GM23338 (cell line): ENCODE results near the gene CRYZL1. TPM values are rescaled to one million over a fixed set of nuclear protein-coding genes. Genes with fewer than 3 reads are reported as not detected.

Experiments
- ATAC-seq: fragments of 200-7000 bp; cut with Tn5 transposase; 3 replicates; pipeline ENCODE4 v1.9.1; 2020
- DNase-seq: peaks from one replicate; pipeline ENCODE4 v3.0.0-alpha.2; 2015; ENCODE audit warnings: low spot score
- H2AFZ ChIP-seq: fragments of 200-600 bp; sonication (generic); 2 replicates; pipeline ENCODE4 v1.8.0; 2016; ENCODE audit warnings: antibody characterized with exemption, mild to moderate bottlenecking, moderate library complexity
- H3F3A ChIP-seq: fragments of 200-600 bp; sonication (generic); replicated peaks from 2 replicates; pipeline ENCODE4 v1.8.0; 2017; ENCODE audit warnings: antibody characterized with exemption, mixed run types, low read depth
- H3K27ac ChIP-seq: fragments of 200-600 bp; sonication (generic); 2 replicates; pipeline ENCODE4 v1.6.1; 2016; ENCODE audit warnings: low read depth
- H3K27me3 ChIP-seq: fragments of 200-600 bp; sonication (generic); 2 replicates; pipeline ENCODE4 v1.8.0; 2016; ENCODE audit warnings: mild to moderate bottlenecking, mixed run types, moderate library complexity; ENCODE audit not compliant: insufficient read depth
- H3K36me3 ChIP-seq: fragments of 200-600 bp; sonication (generic); 2 replicates; pipeline ENCODE4 v1.8.0; 2016; ENCODE audit warnings: mild to moderate bottlenecking; ENCODE audit not compliant: insufficient read depth
- H3K4me1 ChIP-seq: fragments of 200-600 bp; sonication (generic); 2 replicates; pipeline ENCODE4 v1.8.0; 2016; ENCODE audit warnings: mild to moderate bottlenecking, moderate library complexity; ENCODE audit not compliant: insufficient read depth
- H3K4me2 ChIP-seq: fragments of 200-600 bp; sonication (generic); 2 replicates; pipeline ENCODE4 v1.7.1; 2017; ENCODE audit warnings: mixed run types
- H3K4me3 ChIP-seq: fragments of 200-600 bp; sonication (generic); 2 replicates; pipeline ENCODE4 v1.6.1; 2016; ENCODE audit warnings: mixed run types
- H3K79me2 ChIP-seq: fragments of 200-600 bp; sonication (generic); replicated peaks from 2 replicates; pipeline ENCODE4 v1.8.0; 2017; ENCODE audit warnings: mild to moderate bottlenecking; ENCODE audit not compliant: insufficient read depth
- H3K9me2 ChIP-seq: fragments of 200-600 bp; sonication (generic); 2 replicates; pipeline ENCODE4 v1.8.0; 2017; ENCODE audit not compliant: insufficient read depth
- H4K20me1 ChIP-seq: fragments of 200-600 bp; sonication (generic); replicated peaks from 2 replicates; pipeline ENCODE4 v1.8.0; 2017; ENCODE audit warnings: mild to moderate bottlenecking; ENCODE audit not compliant: insufficient read depth
- H3K27ac Mint-ChIP-seq: 2 replicates; pipeline ENCODE4 v1.8.0; 2020; ENCODE audit warnings: inconsistent platforms, mild to moderate bottlenecking, moderate library complexity, mixed read lengths
- H3K27me3 Mint-ChIP-seq: 3 replicates; pipeline ENCODE4 v1.8.0; 2022; ENCODE audit warnings: low read depth, mild to moderate bottlenecking, moderate library complexity, mixed read lengths, inconsistent platforms; ENCODE audit not compliant: insufficient read depth, poor library complexity
- H3K36me3 Mint-ChIP-seq: 3 replicates; pipeline ENCODE4 v1.8.0; 2021; ENCODE audit warnings: low read depth, mild to moderate bottlenecking, inconsistent platforms, moderate library complexity, mixed read lengths
- H3K4me1 Mint-ChIP-seq: 3 replicates; pipeline ENCODE4 v1.8.0; 2020; ENCODE audit warnings: mild to moderate bottlenecking, inconsistent platforms, mixed read lengths
- H3K4me3 Mint-ChIP-seq: 3 replicates; pipeline ENCODE4 v1.8.0; 2021; ENCODE audit warnings: moderate library complexity, mild to moderate bottlenecking, inconsistent platforms, mixed read lengths
- H3K9me3 Mint-ChIP-seq: 3 replicates; pipeline ENCODE4 v1.8.0; 2020; ENCODE audit warnings: moderate library complexity, mild to moderate bottlenecking, inconsistent platforms, mixed read lengths
- CREB1 ChIP-seq: fragments of 250-450 bp; sonication (Bioruptor Pico); IDR thresholded peaks from 2 replicates; pipeline ENCODE4 v1.5.0; 2020; ENCODE audit warnings: low read depth, mild to moderate bottlenecking, moderate library complexity
- EZH2phosphoT487 ChIP-seq: fragments of 200-600 bp; sonication (generic); IDR thresholded peaks from one replicate; pipeline ENCODE4 v1.8.1; 2018; ENCODE audit warnings: antibody characterized with exemption; ENCODE audit not compliant: unreplicated experiment
- JUNB ChIP-seq: IDR thresholded peaks from one replicate; pipeline ENCODE4 v1.6.1; 2016; ENCODE audit warnings: antibody characterized with exemption; ENCODE audit not compliant: unreplicated experiment
- POLR2AphosphoS5 ChIP-seq: IDR thresholded peaks from 2 replicates; pipeline ENCODE4 v1.6.1; 2016; ENCODE audit warnings: antibody characterized with exemption, low read depth
- STAT1 ChIP-seq: IDR thresholded peaks from one replicate; pipeline ENCODE4 v1.6.1; 2016; ENCODE audit warnings: antibody characterized with exemption; ENCODE audit not compliant: unreplicated experiment
- ZNF114 ChIP-seq: fragments of 250-450 bp; sonication (Bioruptor Pico); IDR thresholded peaks from 2 replicates; pipeline ENCODE4 v1.5.0; 2020; ENCODE audit warnings: mild to moderate bottlenecking, moderate library complexity
- polyA plus RNA-seq: library from polyadenylated mRNA; unstranded; fragments of >200 nt; fragmentation: Nextera tagmentation; extraction: Ambion mirVana; gene quantifications from 2 replicates; pipeline ENCODE4 v1.2.1, GENCODE V29; 2016
- total RNA-seq: library from RNA; depleted of rRNA; stranded (reverse); fragments of >200 nt; shearing (Covaris generic); gene quantifications from 2 replicates; pipeline ENCODE4 v1.2.3, GENCODE V29; 2014
- TF ChIP-seq, protein P1 (sequence below): IDR thresholded peaks from 2 replicates; pipeline ENCODE4 v1.6.1; 2016; ENCODE audit warnings: antibody characterized with exemption
- TF ChIP-seq, protein P2 (sequence below): IDR thresholded peaks from one replicate; pipeline ENCODE4 v1.6.1; 2018; ENCODE audit warnings: antibody characterized with exemption; ENCODE audit not compliant: unreplicated experiment

Gene CRYZL1
- total and polyA plus RNA-seq, 2 experiments from 2014 or later: 23.8 to 40.5 TPM

DNA sequence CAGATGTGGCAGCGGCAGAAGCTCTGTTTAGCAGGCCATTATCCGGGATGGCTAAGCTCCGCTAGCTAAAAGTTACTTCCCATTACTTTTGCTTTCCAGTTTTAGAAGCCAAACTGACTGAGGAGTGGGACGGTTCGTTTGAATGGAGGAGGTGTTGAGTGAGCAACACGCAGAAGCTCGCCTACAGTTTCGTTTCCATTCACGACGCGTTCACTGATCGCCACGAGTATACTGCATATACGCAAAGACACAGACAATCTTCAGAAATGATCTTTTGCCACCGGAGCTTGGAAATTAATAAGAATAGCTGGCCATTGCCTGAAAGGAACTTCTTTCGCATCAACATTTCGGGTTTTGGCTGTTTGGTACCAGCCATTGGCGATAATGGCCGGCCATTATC, 84.1 kb downstream of the CRYZL1 start:
- TF ChIP-seq, protein P1, sequence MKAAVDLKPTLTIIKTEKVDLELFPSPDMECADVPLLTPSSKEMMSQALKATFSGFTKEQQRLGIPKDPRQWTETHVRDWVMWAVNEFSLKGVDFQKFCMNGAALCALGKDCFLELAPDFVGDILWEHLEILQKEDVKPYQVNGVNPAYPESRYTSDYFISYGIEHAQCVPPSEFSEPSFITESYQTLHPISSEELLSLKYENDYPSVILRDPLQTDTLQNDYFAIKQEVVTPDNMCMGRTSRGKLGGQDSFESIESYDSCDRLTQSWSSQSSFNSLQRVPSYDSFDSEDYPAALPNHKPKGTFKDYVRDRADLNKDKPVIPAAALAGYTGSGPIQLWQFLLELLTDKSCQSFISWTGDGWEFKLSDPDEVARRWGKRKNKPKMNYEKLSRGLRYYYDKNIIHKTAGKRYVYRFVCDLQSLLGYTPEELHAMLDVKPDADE: no peak
- TF ChIP-seq CREB1 (CRISPR knock-in tag) (no peak), JUNB (no peak)
- TF ChIP-seq, protein P2, sequence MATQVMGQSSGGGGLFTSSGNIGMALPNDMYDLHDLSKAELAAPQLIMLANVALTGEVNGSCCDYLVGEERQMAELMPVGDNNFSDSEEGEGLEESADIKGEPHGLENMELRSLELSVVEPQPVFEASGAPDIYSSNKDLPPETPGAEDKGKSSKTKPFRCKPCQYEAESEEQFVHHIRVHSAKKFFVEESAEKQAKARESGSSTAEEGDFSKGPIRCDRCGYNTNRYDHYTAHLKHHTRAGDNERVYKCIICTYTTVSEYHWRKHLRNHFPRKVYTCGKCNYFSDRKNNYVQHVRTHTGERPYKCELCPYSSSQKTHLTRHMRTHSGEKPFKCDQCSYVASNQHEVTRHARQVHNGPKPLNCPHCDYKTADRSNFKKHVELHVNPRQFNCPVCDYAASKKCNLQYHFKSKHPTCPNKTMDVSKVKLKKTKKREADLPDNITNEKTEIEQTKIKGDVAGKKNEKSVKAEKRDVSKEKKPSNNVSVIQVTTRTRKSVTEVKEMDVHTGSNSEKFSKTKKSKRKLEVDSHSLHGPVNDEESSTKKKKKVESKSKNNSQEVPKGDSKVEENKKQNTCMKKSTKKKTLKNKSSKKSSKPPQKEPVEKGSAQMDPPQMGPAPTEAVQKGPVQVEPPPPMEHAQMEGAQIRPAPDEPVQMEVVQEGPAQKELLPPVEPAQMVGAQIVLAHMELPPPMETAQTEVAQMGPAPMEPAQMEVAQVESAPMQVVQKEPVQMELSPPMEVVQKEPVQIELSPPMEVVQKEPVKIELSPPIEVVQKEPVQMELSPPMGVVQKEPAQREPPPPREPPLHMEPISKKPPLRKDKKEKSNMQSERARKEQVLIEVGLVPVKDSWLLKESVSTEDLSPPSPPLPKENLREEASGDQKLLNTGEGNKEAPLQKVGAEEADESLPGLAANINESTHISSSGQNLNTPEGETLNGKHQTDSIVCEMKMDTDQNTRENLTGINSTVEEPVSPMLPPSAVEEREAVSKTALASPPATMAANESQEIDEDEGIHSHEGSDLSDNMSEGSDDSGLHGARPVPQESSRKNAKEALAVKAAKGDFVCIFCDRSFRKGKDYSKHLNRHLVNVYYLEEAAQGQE: no peak
- H3K27ac Mint-ChIP-seq: no peak overlapping the region
- H3K9me3 Mint-ChIP-seq: no peaks in the 10 kb centered on the region
- no peak overlapping the region for H3K27ac ChIP-seq
- H3K4me1 ChIP-seq: no peaks in the 10 kb centered on the region
- no peaks in the 10 kb centered on the region for H3K27me3 Mint-ChIP-seq
- H3K4me3 Mint-ChIP-seq: no peak overlapping the region
- H3K4me3 ChIP-seq: no peak overlapping the region
- H3K4me1 Mint-ChIP-seq: no peaks in the 10 kb centered on the region; the same call in 2 of the 3 replicates
- H3K79me2 ChIP-seq: peaks cover 91% of the 10 kb centered on the region
- no peak overlapping the region for H3K4me2 ChIP-seq
- H3K27me3 ChIP-seq: no peaks in the 10 kb centered on the region
- H3K36me3 Mint-ChIP-seq: peaks cover 93% of the 10 kb centered on the region
- H2AFZ ChIP-seq: no peak overlapping the region
- DNase-seq (no peak), ATAC-seq (no peak)
- peaks cover 89% of the 10 kb centered on the region for H3K36me3 ChIP-seq
- H3K9me2 ChIP-seq: no peaks in the 10 kb centered on the region
- peaks cover 61% of the 10 kb centered on the region for H4K20me1 ChIP-seq
- peaks cover 5% of the 10 kb centered on the region; the same call in 1 of the 2 replicates for H3F3A ChIP-seq

- H4K20me1 ChIP-seq: peaks cover 60% of the 10 kb centered on the region
- no peak overlapping the region for H3K27ac Mint-ChIP-seq
- no peak for TF ChIP-seq POLR2AphosphoS5
- TF ChIP-seq STAT1: no peak
- TF ChIP-seq EZH2phosphoT487: no peak
- TF ChIP-seq JUNB: no peak
- no peak for TF ChIP-seq CREB1 (CRISPR knock-in tag)
- no peak for TF ChIP-seq ZNF114 (CRISPR knock-in tag)
- TF ChIP-seq, protein P2: no peak
- TF ChIP-seq, protein P1: no peak
These were observed 86.6 kb downstream of the CRYZL1 start for GRCh38 chr21:33554982-33555344.

More at GRCh38 chr21:33554982-33555344, 86.6 kb downstream of the CRYZL1 start:
- Histone ChIP-seq H3K27ac (no peak overlapping the region; the same call in 1 of the 2 replicates), H3K4me2 (no peak overlapping the region), H3K79me2 (peaks cover 96% of the 10 kb centered on the region), H3F3A (peaks cover 10% of the 10 kb centered on the region; the same call in 1 of the 2 replicates), H2AFZ (no peak overlapping the region), H3K27me3 (no peaks in the 10 kb centered on the region), H3K4me1 (no peaks in the 10 kb centered on the region), H3K9me2 (no peaks in the 10 kb centered on the region), H3K36me3 (peaks cover 81% of the 10 kb centered on the region), H3K4me3 (no peak overlapping the region)
- Mint-ChIP-seq H3K9me3 (no peaks in the 10 kb centered on the region), H3K4me1 (no peaks in the 10 kb centered on the region; the same call in 2 of the 3 replicates), H3K4me3 (no peak overlapping the region), H3K36me3 (peaks cover 96% of the 10 kb centered on the region), H3K27me3 (no peaks in the 10 kb centered on the region)
- no peak for DNase-seq
- no peak for ATAC-seq
